Measurements from ENCODE around the gene SLC6A11.

Gene SLC6A11

DNA sequence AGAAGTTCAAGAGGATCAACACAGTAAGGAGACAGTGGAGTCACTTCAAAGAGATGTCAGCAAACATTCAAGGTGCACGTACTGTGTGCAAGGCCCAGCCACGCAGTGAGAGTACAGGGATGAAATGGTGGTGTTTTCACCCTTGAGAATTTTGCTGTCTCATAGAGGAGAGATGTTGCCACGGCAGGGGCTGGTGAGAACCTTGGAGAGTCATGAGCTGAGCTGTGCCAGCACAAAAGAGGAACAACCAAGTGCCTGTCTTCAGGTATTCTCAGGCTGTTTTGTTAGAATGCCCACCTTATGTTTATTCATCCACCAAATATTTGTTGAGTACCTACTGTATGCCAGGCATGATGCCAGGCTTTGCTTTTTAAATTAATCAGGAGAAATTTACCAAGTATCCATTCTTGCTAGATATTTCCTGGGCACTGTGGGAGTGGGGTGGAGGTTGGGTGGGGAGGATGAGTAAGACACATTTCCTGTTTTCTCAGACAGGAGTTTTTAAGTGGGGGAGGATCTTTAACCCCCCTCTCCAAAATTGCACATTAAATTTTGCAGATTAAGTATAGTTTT is 72.6 kb downstream of the SLC6A11 start:
- no peak for DNase-seq (ENCODE audit: low read depth)

DNA sequence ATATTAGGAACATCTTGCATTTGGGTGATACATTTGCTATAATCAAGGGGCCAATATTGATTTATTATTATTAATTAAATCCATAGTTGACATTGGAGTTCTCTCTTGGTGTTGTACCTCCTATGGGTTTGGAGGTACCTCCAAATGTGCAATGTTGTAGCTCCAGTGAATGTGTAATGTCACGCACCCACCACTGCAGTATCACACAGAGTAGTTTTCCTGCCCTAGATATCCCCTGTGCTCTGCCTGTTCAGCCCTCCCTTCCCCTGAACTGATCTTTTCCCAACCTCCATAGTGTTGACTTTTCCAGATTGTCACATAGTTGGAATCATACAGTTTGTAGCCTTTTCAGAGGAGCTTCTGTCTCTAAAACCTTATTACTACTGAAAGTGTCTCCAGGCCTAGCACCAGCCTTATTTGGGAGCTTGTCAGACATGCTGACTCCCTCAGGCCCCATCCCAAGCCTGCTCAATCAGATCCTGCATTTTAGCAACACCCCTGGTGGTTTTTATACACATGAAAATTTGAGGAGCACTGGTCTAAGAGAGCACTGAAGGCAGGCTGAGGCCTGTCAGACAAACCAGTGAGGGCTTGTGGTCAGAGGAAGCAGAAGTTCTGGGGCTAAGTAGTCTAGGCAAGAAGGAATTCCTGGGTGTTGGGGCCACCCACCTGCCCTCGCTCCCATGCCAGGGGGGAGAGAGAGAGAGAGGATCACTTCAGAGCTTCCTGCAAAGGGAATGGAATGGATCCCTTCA is 73.4 kb downstream of the SLC6A11 start:
- no peak for DNase-seq (ENCODE audit: low read depth)

DNA sequence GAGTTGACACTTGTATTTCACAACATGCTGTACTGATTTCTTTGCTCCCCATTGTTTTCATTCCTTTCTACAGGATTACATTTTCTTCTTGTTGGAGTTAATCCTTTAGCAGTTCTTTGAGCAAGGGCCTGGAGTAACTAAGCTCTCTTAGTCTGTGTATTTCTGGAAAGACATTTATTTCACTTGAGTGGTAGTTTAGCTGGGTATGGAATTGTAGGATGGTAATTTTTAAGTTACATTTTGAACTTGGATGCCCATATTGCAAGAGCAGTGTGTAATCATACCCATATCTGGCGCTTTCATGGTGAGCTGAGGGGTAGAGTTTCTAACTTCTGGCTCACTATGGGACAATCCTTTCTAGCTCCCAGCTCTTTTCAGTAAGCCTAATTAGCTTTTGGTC is 74.6 kb downstream of the SLC6A11 start:
- DNase-seq (ENCODE audit: low read depth) = no peak

DNA sequence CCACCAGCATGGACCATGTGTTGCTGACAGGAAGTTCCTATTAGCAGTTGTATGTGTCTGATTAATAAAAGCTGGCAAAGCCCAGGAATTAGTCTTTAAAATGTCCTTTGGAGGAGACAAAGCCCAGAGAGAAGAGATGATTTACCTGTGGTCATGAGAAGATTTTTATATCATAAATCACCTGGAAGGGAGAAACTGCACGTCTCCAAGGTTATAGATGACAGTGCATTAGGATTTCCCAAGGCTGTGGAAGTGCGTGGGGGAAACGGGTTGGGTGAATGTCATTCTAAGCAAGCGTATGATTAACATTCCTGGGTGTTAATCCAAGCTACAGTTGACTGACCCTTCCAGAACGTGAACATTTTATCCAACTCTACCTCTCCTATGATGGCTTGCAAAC is 76.6 kb downstream of the SLC6A11 start:
- DNase-seq (ENCODE audit: low read depth) = no peak

DNA sequence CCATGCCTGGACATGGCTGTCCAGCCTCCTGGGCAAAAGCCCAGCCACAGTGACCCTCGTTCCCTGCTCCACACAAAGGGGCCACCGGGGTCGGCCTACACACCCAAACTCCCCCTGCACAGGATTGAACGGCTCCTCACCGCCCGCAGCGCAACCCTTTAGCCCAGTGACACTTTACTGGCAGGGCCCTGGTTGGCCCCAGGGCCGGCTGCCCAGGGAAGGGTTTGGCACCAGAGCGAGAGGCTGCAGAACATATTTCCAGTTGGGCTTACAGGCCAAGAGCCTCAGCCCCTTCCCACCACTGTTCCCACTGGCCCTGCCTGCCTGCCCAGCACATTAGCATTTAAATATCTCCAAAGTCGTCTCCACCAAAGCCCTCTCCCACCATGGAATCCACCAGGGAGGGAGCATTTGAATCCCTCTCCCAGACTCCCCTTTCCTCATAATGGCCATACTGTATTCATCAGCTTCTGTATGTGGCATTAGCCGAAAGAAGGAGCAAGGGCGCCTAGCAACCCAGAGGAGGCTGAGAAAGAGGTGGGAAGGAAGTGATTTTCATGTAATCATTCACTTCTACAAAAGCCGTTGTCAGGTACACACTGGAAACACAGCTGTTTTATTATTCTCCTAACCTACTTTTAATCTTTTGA is 85.4 kb downstream of the SLC6A11 start:
- DNase-seq (ENCODE audit: low read depth) = no peak

- no peak for DNase-seq (ENCODE audit: low read depth)
Observed at GRCh38 chr3:10907262-10907661, 91.2 kb downstream of the SLC6A11 start.

GRCh38 chr3:10910367-10910766 is 94.3 kb downstream of the SLC6A11 start:
- no peak for DNase-seq (ENCODE audit: low read depth)

DNA sequence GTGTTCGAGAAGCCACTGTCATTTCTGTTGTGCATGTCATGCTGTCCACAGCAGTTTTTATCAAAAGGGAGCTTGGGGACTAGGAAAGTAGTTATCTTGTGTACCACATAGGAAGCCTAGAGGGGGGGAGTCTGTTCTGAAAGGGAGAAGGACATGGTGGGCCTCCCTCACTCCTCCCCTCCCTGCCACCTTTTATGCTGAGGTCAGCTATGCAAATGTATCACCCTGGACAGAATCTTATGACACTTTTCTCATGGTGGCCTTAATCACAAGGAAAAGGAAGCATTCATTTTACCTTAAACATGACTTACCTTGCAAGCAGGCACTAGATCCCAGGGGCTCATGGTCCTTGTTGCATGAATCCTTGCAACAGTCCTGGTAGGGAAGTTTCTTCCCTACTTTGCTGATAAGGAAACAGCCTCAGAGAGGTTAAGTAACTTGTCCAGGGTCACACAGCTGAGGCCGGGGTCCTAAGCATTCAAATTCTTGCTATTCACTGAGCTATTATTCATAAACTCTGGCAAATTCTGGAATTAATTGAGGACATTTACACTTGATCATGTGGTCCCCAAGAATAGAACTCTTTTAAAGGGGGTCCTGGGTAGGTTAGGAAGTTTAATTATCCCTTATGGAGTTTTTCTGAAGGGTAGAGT is 95.4 kb downstream of the SLC6A11 start:
- no peak for DNase-seq (ENCODE audit: low read depth)

DNA sequence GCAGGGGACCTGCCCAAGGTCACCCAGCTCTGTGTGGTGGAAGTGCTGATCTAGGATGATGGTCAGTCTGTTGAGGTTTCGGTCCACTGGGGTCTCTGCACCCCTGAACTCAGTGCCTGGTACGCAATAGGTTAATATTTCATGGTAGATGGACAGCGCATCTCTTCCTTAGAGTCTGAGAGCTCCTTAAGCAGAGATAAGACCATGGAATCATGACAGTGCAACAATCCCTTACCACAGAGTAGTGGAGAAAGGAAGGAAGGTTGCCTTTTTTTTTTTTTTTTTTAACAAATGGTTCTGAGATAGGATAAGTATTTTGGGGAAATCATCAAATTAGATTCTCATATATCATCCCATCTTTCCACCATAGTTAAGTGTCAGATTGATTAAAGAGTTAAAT is 96.8 kb downstream of the SLC6A11 start:
- DNase-seq (ENCODE audit: low read depth) = no peak

DNA sequence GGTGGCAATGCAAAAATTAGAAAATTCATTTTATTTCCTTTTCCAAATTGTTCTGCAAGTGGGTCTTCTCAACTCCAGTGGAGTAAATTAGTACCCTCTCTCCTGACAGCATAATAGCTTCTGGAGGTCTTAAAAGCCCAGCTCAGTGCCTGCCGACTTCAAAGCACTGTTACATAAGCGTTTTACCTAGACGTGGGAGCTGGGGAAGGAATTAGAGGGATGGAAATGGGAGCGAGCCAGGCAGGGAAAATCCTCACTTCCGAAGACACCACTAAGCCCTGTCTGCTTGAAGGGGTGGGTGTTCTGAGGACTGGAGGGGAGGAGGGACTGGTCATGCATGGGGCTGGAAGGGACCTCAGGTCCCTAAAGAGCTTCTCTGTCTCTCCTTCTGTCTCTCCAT is 99.3 kb downstream of the SLC6A11 start:
- no peak for DNase-seq (ENCODE audit: low read depth)

GRCh38 chr3:10917176-10917575 is 101.1 kb downstream of the SLC6A11 start:
- no peak for DNase-seq (ENCODE audit: low read depth)

DNA sequence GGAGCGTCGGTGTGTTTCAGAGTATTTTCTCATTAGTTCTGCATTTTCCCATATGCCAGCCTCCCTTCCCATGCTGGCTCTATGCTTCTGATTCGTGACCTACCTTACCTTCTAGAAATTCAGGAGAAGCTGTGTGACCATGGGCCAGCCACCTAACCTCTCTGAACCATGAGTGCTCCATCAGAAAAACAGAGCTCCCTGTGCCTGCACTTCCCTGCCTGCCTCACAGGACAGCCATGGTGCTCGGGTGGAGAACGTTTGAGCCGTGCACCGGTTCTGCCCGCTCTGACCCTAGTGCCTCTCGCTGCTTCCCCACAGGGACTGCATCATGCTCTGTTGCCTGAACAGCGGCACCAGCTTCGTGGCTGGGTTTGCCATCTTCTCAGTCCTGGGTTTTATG is 102.0 kb downstream of the SLC6A11 start:
- no peak for DNase-seq (ENCODE audit: low read depth)

- no peak for DNase-seq (ENCODE audit: low read depth)
Observed at GRCh38 chr3:10919636-10920035, 103.6 kb downstream of the SLC6A11 start.

GRCh38 chr3:10925436-10926255 is 109.6 kb downstream of the SLC6A11 start:
- no peak for DNase-seq (ENCODE audit: low read depth)

- no peak for DNase-seq (ENCODE audit: low read depth)
Observed at GRCh38 chr3:10926256-10926810, 110.3 kb downstream of the SLC6A11 start.

DNA sequence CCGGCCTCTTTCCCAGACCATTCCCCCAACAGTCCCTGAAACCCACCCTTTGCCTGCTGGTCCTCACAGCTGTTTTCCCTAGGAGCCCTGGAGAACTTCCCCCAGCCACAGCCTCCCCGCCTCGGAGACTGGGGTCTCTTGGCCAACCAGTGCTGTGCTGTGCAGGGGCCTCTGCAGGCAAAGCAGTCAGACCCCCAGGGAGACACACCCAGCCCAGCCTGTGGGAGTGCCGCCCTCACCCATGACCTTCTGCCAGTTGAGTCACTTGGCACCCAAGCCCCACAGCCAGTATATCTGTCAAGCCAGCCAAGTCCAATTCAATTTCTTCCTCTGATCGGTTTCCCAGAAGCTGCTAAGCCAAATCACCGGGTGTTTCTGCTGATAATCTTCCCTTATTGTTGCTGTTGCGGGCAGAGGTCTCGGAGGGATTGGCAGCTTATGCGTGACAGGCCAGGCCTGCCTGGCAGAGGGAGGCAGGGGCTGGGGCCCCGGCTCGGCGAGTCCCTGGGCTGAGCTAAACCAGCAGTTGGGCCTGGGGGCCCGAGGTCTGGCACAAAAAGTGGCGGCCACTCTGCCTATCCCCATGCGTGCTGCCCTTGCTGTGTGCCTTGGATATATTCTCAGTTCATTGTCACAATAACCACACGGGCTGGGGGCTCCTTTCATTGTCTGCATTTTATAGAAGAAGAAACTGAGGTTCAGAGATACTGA is 110.9 kb downstream of the SLC6A11 start:
- DNase-seq (ENCODE audit: low read depth) = no peak

GRCh38 chr3:10927551-10927950 is 111.5 kb downstream of the SLC6A11 start:
- no peak for DNase-seq (ENCODE audit: low read depth)

DNA sequence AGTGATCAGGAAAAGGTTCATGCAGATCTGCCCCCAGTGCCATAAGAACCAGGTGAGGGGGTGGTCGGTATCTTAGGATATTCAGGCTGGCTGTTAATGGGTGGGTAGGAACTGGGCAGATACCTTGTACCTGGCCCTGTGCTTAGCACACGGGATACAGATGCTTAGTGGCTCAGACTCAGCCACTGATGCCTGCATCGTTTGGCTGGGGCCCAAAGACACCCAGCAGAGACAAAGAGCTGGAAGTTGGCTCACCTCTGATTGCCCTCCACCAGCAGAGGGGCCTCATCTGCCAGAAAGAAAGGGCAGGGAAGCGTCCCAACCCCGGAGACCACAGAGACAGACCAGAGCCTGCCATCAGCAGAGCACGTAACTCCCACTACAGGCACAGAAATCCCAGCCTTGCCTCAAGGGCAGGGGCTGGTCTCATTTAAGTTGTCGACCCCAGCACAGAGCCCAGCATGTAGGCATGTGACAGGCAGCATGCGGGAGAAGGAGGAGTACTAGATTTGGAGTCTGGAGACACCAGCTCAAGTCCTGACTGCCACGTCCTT is 112.5 kb downstream of the SLC6A11 start:
- no peak for DNase-seq (ENCODE audit: low read depth)

DNA sequence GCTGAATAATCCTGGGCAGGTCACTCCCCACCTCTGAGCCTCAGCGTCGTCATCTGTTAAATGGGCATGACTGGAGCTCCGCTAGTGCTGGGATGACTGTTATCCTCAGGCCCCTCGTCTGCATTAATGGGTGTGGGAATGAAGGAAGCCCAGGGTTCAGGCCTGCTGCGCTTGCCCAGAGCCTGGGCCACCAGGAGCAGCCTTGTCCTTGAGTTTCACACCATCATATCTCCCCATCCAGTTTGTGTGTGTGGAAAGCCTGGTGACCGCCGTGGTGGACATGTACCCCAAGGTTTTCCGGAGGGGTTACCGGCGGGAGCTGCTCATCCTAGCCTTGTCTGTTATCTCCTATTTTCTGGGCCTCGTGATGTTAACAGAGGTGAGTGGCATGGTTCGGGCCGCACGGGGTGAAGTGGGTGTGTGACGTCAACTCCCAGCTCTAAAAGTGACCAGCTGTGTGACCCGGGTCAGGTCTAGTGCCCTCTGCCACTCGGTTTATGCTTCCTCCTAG is 113.0 kb downstream of the SLC6A11 start:
- no peak for DNase-seq (ENCODE audit: low read depth)

DNA sequence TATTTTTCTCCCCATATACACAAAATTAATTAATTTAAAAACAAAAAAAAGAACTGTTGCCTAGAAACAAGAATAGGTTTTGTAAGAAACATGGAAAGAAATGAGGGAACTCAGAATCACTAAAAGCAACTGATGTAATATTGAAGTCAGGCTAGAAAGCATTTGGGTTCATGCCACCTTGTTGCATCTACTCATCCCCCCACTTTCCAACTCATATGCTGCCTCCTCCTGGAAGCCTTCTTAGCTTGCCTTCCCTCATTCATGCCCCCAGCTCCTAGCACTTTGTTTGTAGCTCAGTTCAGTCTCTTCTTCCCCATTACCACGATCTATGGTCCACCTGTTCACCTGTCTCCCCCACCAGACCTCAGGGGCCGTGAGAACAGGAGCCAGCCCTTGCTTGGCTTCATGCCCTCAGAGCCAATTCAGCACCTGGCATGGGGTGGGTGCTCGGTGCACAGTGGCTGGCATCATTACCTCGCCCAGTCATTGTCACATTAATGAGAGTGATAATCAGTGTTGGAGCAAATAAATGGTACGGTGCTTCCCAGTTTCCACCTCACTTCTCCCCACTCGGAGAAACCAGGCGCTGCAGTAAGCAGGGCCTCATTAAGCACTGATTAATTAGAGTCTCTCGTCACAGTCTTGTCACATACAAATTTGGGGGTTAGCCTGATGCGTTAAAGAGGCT is 114.1 kb downstream of the SLC6A11 start:
- DNase-seq (ENCODE audit: low read depth) = no peak
